Tibial nerve (tissue), 3 donors: Measurements from ENCODE around the gene CLCC1.

Experiments
- CTCF ChIP-seq, 5 experiments: fragments of 200-600 bp in 3 of 5; fragments of 450-650 bp in 2 of 5; sonication (generic) in 3 of 5; IDR thresholded peaks; one replicate each; pipeline ENCODE4 v1.5.1; 2016 to 2019; ENCODE audit warnings: antibody characterized with exemption in 5 of 5, mild to moderate bottlenecking in 3 of 5, moderate library complexity in 2 of 5
- POLR2A ChIP-seq, 2 donors: fragments of 450-650 bp; IDR thresholded peaks; one replicate each; pipeline ENCODE4 v1.6.1; 2017; ENCODE audit warnings: antibody characterized with exemption in 2 of 2, mild to moderate bottlenecking in 2 of 2, moderate library complexity in 2 of 2

- TF ChIP-seq POLR2A (IDR thresholded peaks at IDR 0.05) (no peak), CTCF (IDR thresholded peaks at IDR 0.05) (no peak)
These were observed 13.4 kb upstream of the CLCC1 start for GRCh38 chr1:108976658-108977057.
